Epithelial cell of esophagus (primary cell): Measurements from ENCODE around the gene STAP2.
"Not testable (repeated sequence)": the region's sequence is repeated elsewhere in the genome, so short reads cannot be mapped to it uniquely, and the experiment has no call there.

ENCODE experiments used
- DNase-seq: peaks from one replicate; pipeline ENCODE4 v3.0.0; 2010; ENCODE audit warnings: low read depth
- H3K4me3 ChIP-seq: 2 replicates; pipeline ENCODE4 v1.5.1; 2011; ENCODE audit warnings: mild to moderate bottlenecking, low read length, control low read depth
- TF ChIP-seq, protein P1 (sequence below): IDR thresholded peaks from 2 replicates; pipeline ENCODE4 v1.5.1; 2011; ENCODE audit warnings: low read depth, mild to moderate bottlenecking, low read length, control low read depth, inconsistent platforms; ENCODE audit not compliant: insufficient read depth; ENCODE audit errors: missing control alignments

Gene STAP2

DNA sequence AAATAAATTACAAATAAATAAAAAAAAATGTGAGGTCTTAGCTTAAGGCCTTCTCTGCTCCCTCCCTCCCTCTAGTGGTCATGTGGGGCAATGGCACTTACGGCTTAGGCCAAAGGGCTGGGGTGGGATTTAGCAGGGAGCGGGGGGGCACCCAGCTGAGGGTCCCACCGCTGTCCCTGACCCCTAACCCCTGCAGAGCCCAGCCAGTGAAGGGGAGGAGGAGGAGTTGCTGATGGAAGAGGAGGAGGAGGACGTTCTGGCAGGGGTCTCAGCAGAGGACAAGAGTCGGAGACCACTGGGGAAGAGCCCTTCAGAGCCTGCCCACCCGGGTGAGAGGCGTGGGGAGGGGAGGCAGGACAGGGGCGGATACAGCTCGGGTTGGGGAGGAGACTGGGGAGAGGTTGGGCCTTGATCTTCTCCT, 14.1 kb upstream of the STAP2 start:
- TF ChIP-seq, protein P1, sequence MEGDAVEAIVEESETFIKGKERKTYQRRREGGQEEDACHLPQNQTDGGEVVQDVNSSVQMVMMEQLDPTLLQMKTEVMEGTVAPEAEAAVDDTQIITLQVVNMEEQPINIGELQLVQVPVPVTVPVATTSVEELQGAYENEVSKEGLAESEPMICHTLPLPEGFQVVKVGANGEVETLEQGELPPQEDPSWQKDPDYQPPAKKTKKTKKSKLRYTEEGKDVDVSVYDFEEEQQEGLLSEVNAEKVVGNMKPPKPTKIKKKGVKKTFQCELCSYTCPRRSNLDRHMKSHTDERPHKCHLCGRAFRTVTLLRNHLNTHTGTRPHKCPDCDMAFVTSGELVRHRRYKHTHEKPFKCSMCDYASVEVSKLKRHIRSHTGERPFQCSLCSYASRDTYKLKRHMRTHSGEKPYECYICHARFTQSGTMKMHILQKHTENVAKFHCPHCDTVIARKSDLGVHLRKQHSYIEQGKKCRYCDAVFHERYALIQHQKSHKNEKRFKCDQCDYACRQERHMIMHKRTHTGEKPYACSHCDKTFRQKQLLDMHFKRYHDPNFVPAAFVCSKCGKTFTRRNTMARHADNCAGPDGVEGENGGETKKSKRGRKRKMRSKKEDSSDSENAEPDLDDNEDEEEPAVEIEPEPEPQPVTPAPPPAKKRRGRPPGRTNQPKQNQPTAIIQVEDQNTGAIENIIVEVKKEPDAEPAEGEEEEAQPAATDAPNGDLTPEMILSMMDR: peak; percentile 73
- peak; percentile 61 for DNase-seq
- H3K4me3 ChIP-seq: no peak overlapping the region

DNA sequence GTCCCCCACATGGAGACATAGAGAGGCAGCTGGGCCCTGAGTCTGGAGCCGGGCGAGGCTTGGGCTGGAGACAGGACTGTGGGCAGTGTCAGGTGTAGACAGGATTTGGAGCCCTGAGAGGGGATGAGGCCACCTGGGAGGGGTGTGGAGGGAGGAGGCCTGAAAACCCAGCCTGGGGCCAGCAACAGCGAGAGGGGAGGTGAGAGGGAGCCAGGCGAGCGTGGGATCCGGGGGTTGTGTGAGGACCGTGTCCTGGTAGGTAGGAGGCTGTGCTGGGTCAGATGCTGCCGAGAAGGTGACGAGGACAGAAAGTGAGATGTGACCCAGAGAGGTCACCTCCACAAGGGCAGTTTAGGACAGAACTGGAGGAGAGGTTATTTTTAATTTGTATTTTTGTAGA, 12.1 kb upstream of the STAP2 start:
- DNase-seq: no peak
- TF ChIP-seq, protein P1: no peak
- H3K4me3 ChIP-seq: no peak overlapping the region

DNA sequence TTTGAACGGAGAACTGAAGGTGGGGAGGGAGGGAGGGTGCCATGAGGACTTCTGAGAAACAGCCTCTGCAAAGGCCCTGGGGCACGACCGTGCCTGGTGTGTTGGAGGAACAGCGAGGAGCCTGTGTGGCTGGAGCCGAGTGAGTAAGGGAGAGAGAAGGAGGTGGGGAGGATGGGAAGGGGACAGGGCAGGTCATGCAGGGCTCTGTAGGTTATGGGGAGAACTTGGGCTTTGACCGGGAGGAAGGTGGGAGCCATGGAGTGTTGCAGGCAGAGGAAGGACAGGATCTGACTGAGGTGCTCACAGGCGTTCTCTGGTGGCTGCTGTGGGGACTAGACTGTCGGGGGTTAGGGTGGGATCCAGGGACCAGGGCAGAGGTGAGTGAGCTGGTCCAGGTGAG, 11.5 kb upstream of the STAP2 start:
- H3K4me3 ChIP-seq: no peak overlapping the region
- TF ChIP-seq, protein P1: no peak
- DNase-seq: no peak

DNA sequence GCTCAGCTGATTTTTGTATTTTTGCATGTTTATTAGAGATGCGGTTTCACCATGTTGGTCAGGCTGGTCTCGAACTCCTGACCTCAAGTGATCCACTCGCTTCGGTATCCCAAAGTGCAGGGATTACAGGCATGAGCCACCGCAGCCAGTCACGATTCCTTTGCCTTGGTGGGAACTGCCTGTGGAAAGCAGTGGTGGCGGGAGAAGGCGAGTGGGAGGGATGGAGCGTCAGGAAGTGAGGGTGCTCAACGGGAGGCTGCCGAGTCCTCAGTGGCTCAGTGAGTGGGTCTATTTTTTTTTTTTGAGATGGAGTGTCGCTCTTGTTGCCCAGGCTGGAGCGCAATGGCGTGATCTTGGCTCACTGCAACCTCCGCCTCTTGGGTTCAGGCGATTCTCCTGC, 10.6 kb upstream of the STAP2 start:
- not testable (repeated sequence) for DNase-seq, H3K4me3 ChIP-seq

DNA sequence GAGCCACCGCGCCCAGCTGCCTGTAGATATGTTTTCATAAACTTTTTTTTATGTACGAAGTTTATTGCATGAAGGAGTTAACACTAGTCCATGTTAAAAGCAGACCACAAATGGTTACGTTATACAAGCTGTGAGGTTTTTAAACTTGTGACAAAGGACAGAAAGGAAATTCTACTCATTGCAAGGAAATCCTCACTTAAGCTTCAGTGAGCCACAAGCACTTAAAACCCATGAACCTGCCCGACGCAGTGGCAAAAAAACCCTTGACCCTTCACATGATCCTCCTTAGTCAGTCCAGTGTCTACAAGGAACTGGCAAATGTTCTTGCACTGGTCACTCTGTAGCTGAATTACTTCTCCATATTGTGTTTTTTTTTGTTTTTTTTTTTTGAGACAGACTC, 8.9 kb upstream of the STAP2 start:
- TF ChIP-seq, protein P1: no peak
- H3K4me3 ChIP-seq: no peak overlapping the region
- no peak for DNase-seq

DNA sequence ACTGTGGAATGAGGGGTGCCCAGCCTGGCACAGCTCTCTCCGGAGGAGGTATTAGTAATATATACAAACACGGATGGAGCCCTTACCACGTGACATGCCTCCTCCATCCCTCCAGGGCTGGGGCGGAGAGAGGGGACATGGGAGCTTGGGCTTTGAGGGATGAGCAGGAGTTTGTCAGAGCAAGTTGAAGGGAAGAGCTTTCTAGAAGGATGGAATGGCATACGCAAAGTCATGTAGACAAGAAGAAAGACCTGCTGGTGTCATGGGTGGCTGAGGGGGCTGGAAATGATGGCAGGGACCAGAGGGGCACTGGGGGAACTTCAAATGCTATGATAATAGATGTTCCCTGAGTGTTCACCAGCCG, 7.4 kb upstream of the STAP2 start:
- H3K4me3 ChIP-seq: no peak overlapping the region
- DNase-seq: no peak
- TF ChIP-seq, protein P1: no peak

DNA sequence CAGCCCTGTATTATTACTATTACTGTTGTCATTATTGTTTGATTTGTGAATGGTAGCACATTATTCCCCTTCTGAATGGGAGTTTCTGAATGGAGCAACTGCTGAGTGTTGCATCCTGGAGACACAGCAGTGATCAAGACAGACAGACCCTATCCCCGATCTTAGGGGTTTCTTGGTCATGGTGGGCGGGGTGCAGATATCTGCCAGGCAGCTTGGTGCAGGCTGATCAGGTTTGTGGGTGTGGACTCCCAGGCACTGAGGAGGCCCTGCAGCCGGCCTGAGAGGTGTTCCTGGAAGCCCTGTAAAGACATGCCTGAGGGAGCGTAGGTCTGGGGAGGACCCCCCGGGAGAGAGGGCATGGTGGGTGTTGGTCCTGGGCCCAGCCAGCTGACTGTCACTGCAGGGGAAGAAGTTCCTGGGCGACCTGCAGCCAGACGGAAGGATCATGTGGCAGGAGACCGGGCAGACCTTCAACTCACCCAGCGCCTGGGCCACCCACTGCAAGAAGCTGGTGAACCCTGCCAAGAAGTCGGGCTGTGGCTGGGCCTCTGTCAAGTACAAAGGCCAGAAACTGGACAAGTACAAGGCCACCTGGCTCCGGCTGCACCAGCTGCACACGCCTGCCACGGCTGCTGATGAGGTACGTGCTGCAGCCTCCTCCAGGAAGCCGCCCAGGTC, 6.9 kb upstream of the STAP2 start:
- TF ChIP-seq, protein P1: no peak
- no peak overlapping the region for H3K4me3 ChIP-seq
- DNase-seq: no peak
